CD4-positive, alpha-beta T cell treated with Interleukin-6 at 100 ng/mL for 8 hours (primary cell): ENCODE results near the gene ANKRD33.
"Not testable (repeated sequence)": the region's sequence is repeated elsewhere in the genome, so short reads cannot be mapped to it uniquely, and the experiment has no call there.

Source experiments
- DNase-seq: peaks from one replicate; pipeline ENCODE4 v3.0.0-alpha.2; 2020; ENCODE audit warnings: mixed read lengths, low spot score

Gene ANKRD33

GRCh38 chr12:51883295-51883694, 4.6 kb upstream of the ANKRD33 start:
- no peak for DNase-seq

GRCh38 chr12:51883998-51884675, 3.8 kb upstream of the ANKRD33 start:
- no peak for DNase-seq

- no peak for DNase-seq
Observed at GRCh38 chr12:51884676-51885229, 3.1 kb upstream of the ANKRD33 start.

- DNase-seq: not testable (repeated sequence)
Observed at GRCh38 chr12:51885294-51886020, 2.4 kb upstream of the ANKRD33 start.

- peak; percentile 67 for DNase-seq
Observed at GRCh38 chr12:51886021-51886710, 1.7 kb upstream of the ANKRD33 start.

- no peak for DNase-seq
Observed at GRCh38 chr12:51888316-51889215, 663 bp downstream of the ANKRD33 start.

- no peak for DNase-seq
Observed at GRCh38 chr12:51889216-51890132, 1.6 kb downstream of the ANKRD33 start.

- no peak for DNase-seq
Observed at GRCh38 chr12:51890133-51890464, 2.2 kb downstream of the ANKRD33 start.

GRCh38 chr12:51890511-51891171, 2.7 kb downstream of the ANKRD33 start:
- no peak for DNase-seq

GRCh38 chr12:51891843-51892242, 3.9 kb downstream of the ANKRD33 start:
- no peak for DNase-seq

- no peak for DNase-seq
Observed at GRCh38 chr12:51893786-51894185, 5.9 kb downstream of the ANKRD33 start.

GRCh38 chr12:51895378-51896135, 7.7 kb downstream of the ANKRD33 start:
- no peak for DNase-seq

GRCh38 chr12:51896236-51896635, 8.3 kb downstream of the ANKRD33 start:
- DNase-seq: no peak

- DNase-seq: no peak
Observed at GRCh38 chr12:51897181-51897580, 9.3 kb downstream of the ANKRD33 start.

- DNase-seq: no peak
Observed at GRCh38 chr12:51898506-51898905, 10.6 kb downstream of the ANKRD33 start.

- DNase-seq: no peak
Observed at GRCh38 chr12:51898937-51899336, 11.0 kb downstream of the ANKRD33 start.

- DNase-seq: no peak
Observed at GRCh38 chr12:51900323-51900889, 12.5 kb downstream of the ANKRD33 start.

- no peak for DNase-seq
Observed at GRCh38 chr12:51901121-51901817, 13.4 kb downstream of the ANKRD33 start.
